GM23338 (cell line): Measurements from ENCODE around the gene HRNR. TPM values are rescaled to one million over a fixed set of nuclear protein-coding genes. Genes with fewer than 3 reads are reported as not detected.

Source experiments
- ATAC-seq: fragments of 200-7000 bp; cut with Tn5 transposase; 3 replicates; pipeline ENCODE4 v1.9.1; 2020
- DNase-seq: peaks from one replicate; pipeline ENCODE4 v3.0.0-alpha.2; 2015; ENCODE audit warnings: low spot score
- H2AFZ ChIP-seq: fragments of 200-600 bp; sonication (generic); 2 replicates; pipeline ENCODE4 v1.8.0; 2016; ENCODE audit warnings: antibody characterized with exemption, mild to moderate bottlenecking, moderate library complexity
- H3F3A ChIP-seq: fragments of 200-600 bp; sonication (generic); replicated peaks from 2 replicates; pipeline ENCODE4 v1.8.0; 2017; ENCODE audit warnings: antibody characterized with exemption, mixed run types, low read depth
- H3K27ac ChIP-seq: fragments of 200-600 bp; sonication (generic); 2 replicates; pipeline ENCODE4 v1.6.1; 2016; ENCODE audit warnings: low read depth
- H3K27me3 ChIP-seq: fragments of 200-600 bp; sonication (generic); 2 replicates; pipeline ENCODE4 v1.8.0; 2016; ENCODE audit warnings: mild to moderate bottlenecking, mixed run types, moderate library complexity; ENCODE audit not compliant: insufficient read depth
- H3K36me3 ChIP-seq: fragments of 200-600 bp; sonication (generic); 2 replicates; pipeline ENCODE4 v1.8.0; 2016; ENCODE audit warnings: mild to moderate bottlenecking; ENCODE audit not compliant: insufficient read depth
- H3K4me1 ChIP-seq: fragments of 200-600 bp; sonication (generic); 2 replicates; pipeline ENCODE4 v1.8.0; 2016; ENCODE audit warnings: mild to moderate bottlenecking, moderate library complexity; ENCODE audit not compliant: insufficient read depth
- H3K4me2 ChIP-seq: fragments of 200-600 bp; sonication (generic); 2 replicates; pipeline ENCODE4 v1.7.1; 2017; ENCODE audit warnings: mixed run types
- H3K4me3 ChIP-seq: fragments of 200-600 bp; sonication (generic); 2 replicates; pipeline ENCODE4 v1.6.1; 2016; ENCODE audit warnings: mixed run types
- H3K79me2 ChIP-seq: fragments of 200-600 bp; sonication (generic); replicated peaks from 2 replicates; pipeline ENCODE4 v1.8.0; 2017; ENCODE audit warnings: mild to moderate bottlenecking; ENCODE audit not compliant: insufficient read depth
- H3K9me2 ChIP-seq: fragments of 200-600 bp; sonication (generic); 2 replicates; pipeline ENCODE4 v1.8.0; 2017; ENCODE audit not compliant: insufficient read depth
- H4K20me1 ChIP-seq: fragments of 200-600 bp; sonication (generic); replicated peaks from 2 replicates; pipeline ENCODE4 v1.8.0; 2017; ENCODE audit warnings: mild to moderate bottlenecking; ENCODE audit not compliant: insufficient read depth
- H3K27ac Mint-ChIP-seq: 2 replicates; pipeline ENCODE4 v1.8.0; 2020; ENCODE audit warnings: inconsistent platforms, mild to moderate bottlenecking, moderate library complexity, mixed read lengths
- H3K27me3 Mint-ChIP-seq: 3 replicates; pipeline ENCODE4 v1.8.0; 2022; ENCODE audit warnings: low read depth, mild to moderate bottlenecking, moderate library complexity, mixed read lengths, inconsistent platforms; ENCODE audit not compliant: insufficient read depth, poor library complexity
- H3K36me3 Mint-ChIP-seq: 3 replicates; pipeline ENCODE4 v1.8.0; 2021; ENCODE audit warnings: low read depth, mild to moderate bottlenecking, inconsistent platforms, moderate library complexity, mixed read lengths
- H3K4me1 Mint-ChIP-seq: 3 replicates; pipeline ENCODE4 v1.8.0; 2020; ENCODE audit warnings: mild to moderate bottlenecking, inconsistent platforms, mixed read lengths
- H3K4me3 Mint-ChIP-seq: 3 replicates; pipeline ENCODE4 v1.8.0; 2021; ENCODE audit warnings: moderate library complexity, mild to moderate bottlenecking, inconsistent platforms, mixed read lengths
- H3K9me3 Mint-ChIP-seq: 3 replicates; pipeline ENCODE4 v1.8.0; 2020; ENCODE audit warnings: moderate library complexity, mild to moderate bottlenecking, inconsistent platforms, mixed read lengths
- CTCF ChIP-seq, 2 experiments: fragments of 200-600 bp in 1 of 2; sonication (generic) in 1 of 2; conservative IDR thresholded peaks; 2 replicates each; pipeline versions ENCODE4 v1.5.1 to v1.6.1; 2016 to 2017; ENCODE audit warnings: antibody characterized with exemption in 2 of 2, low read depth in 2 of 2, mild to moderate bottlenecking in 2 of 2, moderate library complexity in 1 of 2
- NANOG ChIP-seq: IDR thresholded peaks from 2 replicates; pipeline ENCODE4 v1.6.1; 2016; ENCODE audit warnings: antibody characterized with exemption, borderline replicate concordance
- POLR2AphosphoS5 ChIP-seq: IDR thresholded peaks from 2 replicates; pipeline ENCODE4 v1.6.1; 2016; ENCODE audit warnings: antibody characterized with exemption, low read depth
- STAT1 ChIP-seq: IDR thresholded peaks from one replicate; pipeline ENCODE4 v1.6.1; 2016; ENCODE audit warnings: antibody characterized with exemption; ENCODE audit not compliant: unreplicated experiment
- ZNF114 ChIP-seq: fragments of 250-450 bp; sonication (Bioruptor Pico); IDR thresholded peaks from 2 replicates; pipeline ENCODE4 v1.5.0; 2020; ENCODE audit warnings: mild to moderate bottlenecking, moderate library complexity
- polyA plus RNA-seq: library from polyadenylated mRNA; unstranded; fragments of >200 nt; fragmentation: Nextera tagmentation; extraction: Ambion mirVana; gene quantifications from 2 replicates; pipeline ENCODE4 v1.2.1, GENCODE V29; 2016
- total RNA-seq: library from RNA; depleted of rRNA; stranded (reverse); fragments of >200 nt; shearing (Covaris generic); gene quantifications from 2 replicates; pipeline ENCODE4 v1.2.3, GENCODE V29; 2014
- TF ChIP-seq, protein P1 (sequence below): IDR thresholded peaks from one replicate; pipeline ENCODE4 v1.6.1; 2018; ENCODE audit warnings: antibody characterized with exemption; ENCODE audit not compliant: unreplicated experiment

HRNR gene
- total and polyA plus RNA-seq, 2 experiments from 2014 or later: not detected

DNA sequence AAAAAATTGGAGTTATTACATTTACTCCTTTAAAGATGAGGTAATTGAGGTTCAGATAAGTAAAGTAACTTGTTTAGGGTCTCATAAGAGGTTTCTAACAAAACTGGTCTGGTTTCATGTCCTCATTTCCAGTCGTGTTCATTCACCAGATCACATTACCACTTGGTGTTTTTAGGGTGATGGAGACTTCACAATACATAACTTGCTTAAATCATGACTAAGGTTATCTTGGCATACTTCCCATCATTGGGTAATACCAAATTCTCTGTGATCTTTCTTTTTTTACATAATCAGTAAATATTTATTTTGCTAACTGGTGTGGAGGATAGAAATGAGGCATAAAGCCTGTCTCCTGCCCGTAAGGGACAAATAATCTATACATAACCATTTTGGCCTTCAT, 33.4 kb downstream of the HRNR start:
- H3F3A ChIP-seq: no peaks in the 10 kb centered on the region
- TF ChIP-seq NANOG (no peak), CTCF (conservative IDR thresholded peaks at IDR 0.05; ENCODE audit: low read depth in 2 of 2) (no peak)
- TF ChIP-seq, protein P1, sequence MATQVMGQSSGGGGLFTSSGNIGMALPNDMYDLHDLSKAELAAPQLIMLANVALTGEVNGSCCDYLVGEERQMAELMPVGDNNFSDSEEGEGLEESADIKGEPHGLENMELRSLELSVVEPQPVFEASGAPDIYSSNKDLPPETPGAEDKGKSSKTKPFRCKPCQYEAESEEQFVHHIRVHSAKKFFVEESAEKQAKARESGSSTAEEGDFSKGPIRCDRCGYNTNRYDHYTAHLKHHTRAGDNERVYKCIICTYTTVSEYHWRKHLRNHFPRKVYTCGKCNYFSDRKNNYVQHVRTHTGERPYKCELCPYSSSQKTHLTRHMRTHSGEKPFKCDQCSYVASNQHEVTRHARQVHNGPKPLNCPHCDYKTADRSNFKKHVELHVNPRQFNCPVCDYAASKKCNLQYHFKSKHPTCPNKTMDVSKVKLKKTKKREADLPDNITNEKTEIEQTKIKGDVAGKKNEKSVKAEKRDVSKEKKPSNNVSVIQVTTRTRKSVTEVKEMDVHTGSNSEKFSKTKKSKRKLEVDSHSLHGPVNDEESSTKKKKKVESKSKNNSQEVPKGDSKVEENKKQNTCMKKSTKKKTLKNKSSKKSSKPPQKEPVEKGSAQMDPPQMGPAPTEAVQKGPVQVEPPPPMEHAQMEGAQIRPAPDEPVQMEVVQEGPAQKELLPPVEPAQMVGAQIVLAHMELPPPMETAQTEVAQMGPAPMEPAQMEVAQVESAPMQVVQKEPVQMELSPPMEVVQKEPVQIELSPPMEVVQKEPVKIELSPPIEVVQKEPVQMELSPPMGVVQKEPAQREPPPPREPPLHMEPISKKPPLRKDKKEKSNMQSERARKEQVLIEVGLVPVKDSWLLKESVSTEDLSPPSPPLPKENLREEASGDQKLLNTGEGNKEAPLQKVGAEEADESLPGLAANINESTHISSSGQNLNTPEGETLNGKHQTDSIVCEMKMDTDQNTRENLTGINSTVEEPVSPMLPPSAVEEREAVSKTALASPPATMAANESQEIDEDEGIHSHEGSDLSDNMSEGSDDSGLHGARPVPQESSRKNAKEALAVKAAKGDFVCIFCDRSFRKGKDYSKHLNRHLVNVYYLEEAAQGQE: no peak
- DNase-seq: no peak
- H4K20me1 ChIP-seq: no peaks in the 10 kb centered on the region
- no peaks in the 10 kb centered on the region for H3K36me3 ChIP-seq
- H3K4me2 ChIP-seq: no peak overlapping the region
- H3K27me3 ChIP-seq: no peaks in the 10 kb centered on the region
- Mint-ChIP-seq H3K27ac (no peak overlapping the region), H3K9me3 (peaks cover 15% of the 10 kb centered on the region), H3K4me1 (no peaks in the 10 kb centered on the region), H3K27me3 (peaks cover 7% of the 10 kb centered on the region), H3K36me3 (no peaks in the 10 kb centered on the region; the same call in 2 of the 3 replicates), H3K4me3 (no peak overlapping the region)
- H3K79me2 ChIP-seq: no peaks in the 10 kb centered on the region
- peak overlapping the region; percentile 23; the same call in 1 of the 2 replicates for H2AFZ ChIP-seq
- no peaks in the 10 kb centered on the region for H3K9me2 ChIP-seq
- H3K4me1 ChIP-seq: no peaks in the 10 kb centered on the region
- no peak overlapping the region for H3K4me3 ChIP-seq
- H3K27ac ChIP-seq: no peak overlapping the region
- no peak for ATAC-seq

DNA sequence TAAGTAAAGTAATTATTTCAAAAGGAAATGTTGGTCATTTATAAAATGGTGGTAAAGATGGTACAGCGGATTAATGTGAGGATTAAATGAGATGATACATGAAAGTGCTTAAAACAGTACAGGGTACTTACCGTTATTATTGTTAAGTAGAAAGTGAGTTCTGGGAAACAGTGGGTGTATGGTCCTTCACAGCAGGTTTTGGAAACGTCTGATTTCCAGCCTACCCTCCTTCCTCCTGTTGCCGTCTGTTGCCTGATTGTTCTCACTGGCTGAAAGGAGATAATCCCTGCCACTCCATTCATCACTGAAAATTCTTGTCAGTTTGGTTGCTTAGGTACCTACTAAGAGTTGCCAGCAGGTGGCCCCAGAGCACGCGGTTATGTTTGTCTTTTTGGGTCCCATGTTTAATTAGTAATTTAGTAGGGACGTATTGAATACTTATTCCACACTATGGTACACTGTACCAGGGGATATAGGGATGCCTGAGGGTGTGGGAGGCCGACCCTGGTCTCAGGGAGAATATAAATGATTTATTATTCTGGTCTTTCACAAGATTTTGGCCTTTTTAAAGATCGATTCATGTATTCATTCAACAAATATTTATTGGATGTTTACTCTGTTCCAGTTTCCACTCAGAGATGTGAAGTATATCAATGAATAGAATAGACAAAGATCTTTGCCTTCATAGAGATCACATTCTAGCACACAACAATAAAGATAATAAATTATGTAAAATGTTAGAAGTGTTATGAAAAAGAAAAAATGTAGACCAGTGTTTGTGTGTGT, 34.1 kb downstream of the HRNR start:
- Histone ChIP-seq H3K4me3 (no peak overlapping the region), H2AFZ (no peak overlapping the region), H4K20me1 (no peaks in the 10 kb centered on the region), H3F3A (no peaks in the 10 kb centered on the region), H3K36me3 (no peaks in the 10 kb centered on the region), H3K27ac (no peak overlapping the region), H3K9me2 (no peaks in the 10 kb centered on the region), H3K4me1 (no peaks in the 10 kb centered on the region), H3K79me2 (no peaks in the 10 kb centered on the region), H3K4me2 (no peak overlapping the region), H3K27me3 (no peaks in the 10 kb centered on the region)
- Mint-ChIP-seq H3K27ac (no peak overlapping the region), H3K4me3 (peak overlapping the region; percentile 67; the same call in 2 of the 3 replicates), H3K27me3 (peaks cover 6% of the 10 kb centered on the region), H3K36me3 (no peaks in the 10 kb centered on the region; the same call in 2 of the 3 replicates), H3K4me1 (no peaks in the 10 kb centered on the region), H3K9me3 (peaks cover 9% of the 10 kb centered on the region)
- DNase-seq: peak; percentile 87
- peak; percentile 75 for ATAC-seq
- TF ChIP-seq ZNF114 (CRISPR knock-in tag) (no peak), CTCF (conservative IDR thresholded peaks at IDR 0.05; ENCODE audit: low read depth in 2 of 2) (peak; percentile 82 to 87), POLR2AphosphoS5 (no peak), STAT1 (no peak)
